Keratinocyte (primary cell): ENCODE measurements around the gene RGS21. TPM values are rescaled to one million over a fixed set of nuclear protein-coding genes. Genes with fewer than 3 reads are reported as not detected.

Experiments
- DNase-seq: peaks from one replicate; pipeline ENCODE4 v3.0.0-alpha.2; 2011; ENCODE audit warnings: low read depth, missing footprints, low spot score
- FAIRE-seq: peaks from 2 replicates; lab custom pipeline; 2011; peaks lifted over from hg19 to GRCh38; lab: Jason Lieb, UNC
- H2AFZ ChIP-seq: 2 replicates; pipeline ENCODE4 v1.6.0; 2012; ENCODE audit warnings: low read length, control low read depth, inconsistent platforms; ENCODE audit not compliant: control insufficient read depth
- H3K27ac ChIP-seq: 2 replicates; pipeline ENCODE4 v1.5.1; 2011; ENCODE audit warnings: low read length; ENCODE audit not compliant: control insufficient read depth, insufficient read depth
- H3K27me3 ChIP-seq: 3 replicates; pipeline ENCODE4 v1.6.0; 2011; ENCODE audit warnings: low read length; ENCODE audit not compliant: control insufficient read depth, insufficient read depth; ENCODE audit errors: extremely low read depth
- H3K36me3 ChIP-seq, 2 experiments: 2 replicates in 1 of 2; 3 replicates in 1 of 2; pipeline ENCODE4 v1.5.1; 2011; ENCODE audit warnings: low read length in 2 of 2, mild to moderate bottlenecking in 1 of 2; ENCODE audit not compliant: control insufficient read depth in 2 of 2, insufficient read depth in 2 of 2; ENCODE audit errors: extremely low read depth in 1 of 2
- H3K4me1 ChIP-seq: 3 replicates; pipeline ENCODE4 v1.5.1; 2011; ENCODE audit warnings: low read length; ENCODE audit not compliant: control insufficient read depth, insufficient read depth; ENCODE audit errors: extremely low read depth
- H3K4me2 ChIP-seq: 3 replicates; pipeline ENCODE4 v1.6.0; 2011; ENCODE audit warnings: low read depth, low read length; ENCODE audit not compliant: control insufficient read depth, insufficient read depth; ENCODE audit errors: extremely low read depth
- H3K4me3 ChIP-seq, 3 experiments: fragments of 200-600 bp in 1 of 3; sonication (generic) in 1 of 3; 2 replicates in 2 of 3; 3 replicates in 1 of 3; pipeline ENCODE4 v1.5.1; 2011 to 2016; ENCODE audit warnings: low read length in 3 of 3, mild to moderate bottlenecking in 3 of 3, control low read depth in 2 of 3, inconsistent platforms in 1 of 3, low read depth in 1 of 3, mixed read lengths in 1 of 3, mixed run types in 1 of 3, moderate library complexity in 1 of 3; ENCODE audit not compliant: control insufficient read depth in 2 of 3, insufficient read depth in 2 of 3; ENCODE audit errors: extremely low read depth in 1 of 3
- H3K79me2 ChIP-seq: 2 replicates; pipeline ENCODE4 v1.6.0; 2012; ENCODE audit warnings: low read length; ENCODE audit not compliant: control insufficient read depth, insufficient read depth
- H3K9ac ChIP-seq: 3 replicates; pipeline ENCODE4 v1.6.0; 2011; ENCODE audit warnings: low read length; ENCODE audit not compliant: control insufficient read depth, insufficient read depth; ENCODE audit errors: extremely low read depth
- H3K9me1 ChIP-seq: 3 replicates; pipeline ENCODE4 v1.6.0; 2011; ENCODE audit warnings: low read length; ENCODE audit not compliant: control insufficient read depth, insufficient read depth; ENCODE audit errors: extremely low read depth
- H3K9me3 ChIP-seq: 2 replicates; pipeline ENCODE4 v1.5.1; 2012; ENCODE audit warnings: low read depth, low read length; ENCODE audit not compliant: control insufficient read depth
- H4K20me1 ChIP-seq: 3 replicates; pipeline ENCODE4 v1.6.0; 2011; ENCODE audit warnings: low read length; ENCODE audit not compliant: control insufficient read depth, insufficient read depth; ENCODE audit errors: extremely low read depth
- EZH2 ChIP-seq: IDR thresholded peaks from one replicate; pipeline ENCODE4 v1.6.1; 2012; ENCODE audit warnings: inconsistent platforms, mild to moderate bottlenecking, low read length, moderate library complexity
- dilution Hi-C: fragments of 300-500 bp; cut with MboI; formaldehyde crosslinking; loops from one replicate; pipeline ENCODE4 v1.7.0; 2020; ENCODE audit warnings: low sequenced_read_pairs; ENCODE audit not compliant: extremely low pct_ligation_motif_present
- polyA plus RNA-seq, 5 experiments: library from polyadenylated mRNA; depleted of rRNA in 3 of 5; stranded (reverse) in 3 of 5; stranded (forward) in 1 of 5; unstranded in 1 of 5; fragments of >200 nt; gene quantifications; 1 replicate in 1 of 5; 2 replicates in 3 of 5; 3 replicates in 1 of 5; pipeline versions ENCODE4 v1.2.1 to v1.2.3, GENCODE V29; 2011 to 2012; ENCODE audit warnings: missing spikeins in 2 of 5, low read depth in 1 of 5, low replicate concordance in 1 of 5
- TF ChIP-seq, protein P1 (sequence below), 3 experiments: IDR thresholded peaks in 1 of 3; conservative IDR thresholded peaks in 1 of 3; optimal IDR thresholded peaks in 1 of 3; 2 replicates in 2 of 3; 3 replicates in 1 of 3; pipeline versions ENCODE3 to v1.5.1; 2011; ENCODE audit warnings: low read length in 3 of 3, mild to moderate bottlenecking in 3 of 3, moderate library complexity in 2 of 3, control low read depth in 1 of 3, inconsistent platforms in 1 of 3; ENCODE audit not compliant: insufficient read depth in 2 of 3; ENCODE audit errors: extremely low read depth in 1 of 3

Gene RGS21
- polyA plus RNA-seq, 1 donor (not counting 4 experiments of a cell fraction or from before 2014, with no cell fraction given), result not detected

DNA sequence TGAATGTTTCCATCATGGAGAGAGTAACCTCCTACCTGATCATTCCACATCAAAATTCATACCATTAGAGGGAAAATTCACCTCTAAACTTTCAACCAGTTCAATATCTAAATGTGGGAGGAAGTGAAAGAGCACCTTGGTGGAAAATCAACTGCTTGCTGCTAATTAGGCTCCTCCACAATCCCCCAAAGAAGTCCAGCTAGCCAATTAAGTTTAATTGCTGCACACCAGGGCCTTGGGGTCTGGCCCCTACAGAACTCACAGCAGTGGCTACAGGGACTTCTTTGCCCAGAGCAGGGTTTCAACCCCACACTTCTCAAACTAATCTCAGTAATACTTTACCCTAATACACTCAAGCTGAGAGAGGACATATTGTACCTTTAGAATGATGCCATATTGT lies 62.1 kb downstream of the RGS21 start:
- Histone ChIP-seq H2AFZ (peak overlapping the region; percentile 39), H4K20me1 (no peaks in the 10 kb centered on the region), H3K9ac (no peak overlapping the region), H3K9me1 (no peaks in the 10 kb centered on the region), H3K36me3 (no peaks in the 10 kb centered on the region), H3K79me2 (no peaks in the 10 kb centered on the region), H3K4me2 (no peak overlapping the region), H3K27ac (no peak overlapping the region), H3K27me3 (no peaks in the 10 kb centered on the region), H3K4me1 (no peaks in the 10 kb centered on the region), H3K9me3 (no peaks in the 10 kb centered on the region), H3K4me3 (no peak overlapping the region)
- DNase-seq (no peak), FAIRE-seq (no peak)
- no peak for TF ChIP-seq EZH2
- TF ChIP-seq, protein P1, sequence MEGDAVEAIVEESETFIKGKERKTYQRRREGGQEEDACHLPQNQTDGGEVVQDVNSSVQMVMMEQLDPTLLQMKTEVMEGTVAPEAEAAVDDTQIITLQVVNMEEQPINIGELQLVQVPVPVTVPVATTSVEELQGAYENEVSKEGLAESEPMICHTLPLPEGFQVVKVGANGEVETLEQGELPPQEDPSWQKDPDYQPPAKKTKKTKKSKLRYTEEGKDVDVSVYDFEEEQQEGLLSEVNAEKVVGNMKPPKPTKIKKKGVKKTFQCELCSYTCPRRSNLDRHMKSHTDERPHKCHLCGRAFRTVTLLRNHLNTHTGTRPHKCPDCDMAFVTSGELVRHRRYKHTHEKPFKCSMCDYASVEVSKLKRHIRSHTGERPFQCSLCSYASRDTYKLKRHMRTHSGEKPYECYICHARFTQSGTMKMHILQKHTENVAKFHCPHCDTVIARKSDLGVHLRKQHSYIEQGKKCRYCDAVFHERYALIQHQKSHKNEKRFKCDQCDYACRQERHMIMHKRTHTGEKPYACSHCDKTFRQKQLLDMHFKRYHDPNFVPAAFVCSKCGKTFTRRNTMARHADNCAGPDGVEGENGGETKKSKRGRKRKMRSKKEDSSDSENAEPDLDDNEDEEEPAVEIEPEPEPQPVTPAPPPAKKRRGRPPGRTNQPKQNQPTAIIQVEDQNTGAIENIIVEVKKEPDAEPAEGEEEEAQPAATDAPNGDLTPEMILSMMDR (optimal IDR thresholded peaks at IDR 0.05 in 1 of 3, IDR thresholded peaks at IDR 0.05 in 1 of 3, conservative IDR thresholded peaks at IDR 0.05 in 1 of 3; ENCODE audit: extremely low read depth in 1 of 3, insufficient read depth in 2 of 3, low read length in 3 of 3), result no peak
- dilution Hi-C loops, result no loop called here

DNA sequence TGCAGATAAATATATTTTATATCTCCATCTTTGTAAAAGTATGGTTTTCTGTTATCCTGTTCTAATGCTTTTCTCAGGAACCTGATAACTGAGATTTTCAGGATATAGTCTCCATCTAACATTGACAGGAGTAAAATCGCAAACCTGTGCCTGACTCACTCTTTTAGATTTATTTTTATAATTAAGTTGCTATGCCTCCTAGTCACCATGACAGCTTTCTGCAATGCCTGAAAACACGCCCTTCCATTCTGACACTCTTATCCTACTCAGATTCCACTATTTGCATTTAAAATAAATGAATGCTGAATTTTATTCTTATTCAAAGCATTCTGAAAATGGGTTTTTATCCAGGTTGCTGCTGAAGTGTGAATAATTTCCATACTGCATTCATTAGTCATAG lies 62.8 kb downstream of the RGS21 start:
- Histone ChIP-seq H3K27ac (no peak overlapping the region), H2AFZ (no peak overlapping the region), H3K79me2 (no peaks in the 10 kb centered on the region), H3K4me3 (no peak overlapping the region), H4K20me1 (no peaks in the 10 kb centered on the region), H3K4me1 (no peaks in the 10 kb centered on the region), H3K4me2 (no peak overlapping the region), H3K36me3 (no peaks in the 10 kb centered on the region), H3K9ac (no peak overlapping the region), H3K9me3 (no peaks in the 10 kb centered on the region), H3K9me1 (no peaks in the 10 kb centered on the region), H3K27me3 (no peaks in the 10 kb centered on the region)
- DNase-seq (no peak), FAIRE-seq (no peak)
- dilution Hi-C loops, result no loop called here
- no peak for TF ChIP-seq EZH2
- TF ChIP-seq, protein P1 (optimal IDR thresholded peaks at IDR 0.05 in 1 of 3, IDR thresholded peaks at IDR 0.05 in 1 of 3, conservative IDR thresholded peaks at IDR 0.05 in 1 of 3; ENCODE audit: extremely low read depth in 1 of 3, insufficient read depth in 2 of 3, low read length in 3 of 3), result no peak
